Measurements from ENCODE around the gene IQCM.

IQCM gene

DNA sequence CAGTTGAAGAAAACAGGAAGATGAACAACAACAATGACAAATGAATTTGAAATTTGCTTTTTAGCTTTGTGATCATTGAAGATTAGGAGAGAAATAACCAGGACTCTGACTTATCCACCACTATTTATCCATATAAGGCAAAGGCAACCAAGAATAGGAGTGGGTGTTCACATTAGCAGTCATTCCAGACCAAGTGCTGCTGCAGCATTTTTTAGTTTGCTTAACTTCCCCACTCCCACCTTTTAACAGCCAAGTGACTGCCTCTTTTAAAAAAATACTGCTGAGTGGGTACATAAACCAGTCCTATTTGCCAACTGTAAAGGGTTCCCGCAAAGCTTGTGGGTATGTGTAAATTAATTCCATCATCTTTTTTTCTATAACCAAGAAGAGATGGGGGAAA, 230.9 kb downstream of the IQCM start:
- no peaks in the 10 kb centered on the region for H3K4me1 ChIP-seq (ENCODE audit: control insufficient read depth, insufficient read depth, low read length)
- no peaks in the 10 kb centered on the region for H3K9me3 ChIP-seq (ENCODE audit: control insufficient read depth, insufficient read depth, low read depth, low read length)
- POLR2A ChIA-PET: no interaction called here
- no peak overlapping the region for H3K4me3 ChIP-seq (ENCODE audit: low read depth, low read length)
- no peak overlapping the region for H3K27ac ChIP-seq (ENCODE audit: extremely low read depth, low read depth, low read length)
- no peaks in the 10 kb centered on the region for H3K36me3 ChIP-seq (ENCODE audit: control insufficient read depth in 2 of 2, insufficient read depth in 1 of 2, low read length in 2 of 2)
- CTCF ChIA-PET: no interaction called here
- TF ChIP-seq, protein P1, sequence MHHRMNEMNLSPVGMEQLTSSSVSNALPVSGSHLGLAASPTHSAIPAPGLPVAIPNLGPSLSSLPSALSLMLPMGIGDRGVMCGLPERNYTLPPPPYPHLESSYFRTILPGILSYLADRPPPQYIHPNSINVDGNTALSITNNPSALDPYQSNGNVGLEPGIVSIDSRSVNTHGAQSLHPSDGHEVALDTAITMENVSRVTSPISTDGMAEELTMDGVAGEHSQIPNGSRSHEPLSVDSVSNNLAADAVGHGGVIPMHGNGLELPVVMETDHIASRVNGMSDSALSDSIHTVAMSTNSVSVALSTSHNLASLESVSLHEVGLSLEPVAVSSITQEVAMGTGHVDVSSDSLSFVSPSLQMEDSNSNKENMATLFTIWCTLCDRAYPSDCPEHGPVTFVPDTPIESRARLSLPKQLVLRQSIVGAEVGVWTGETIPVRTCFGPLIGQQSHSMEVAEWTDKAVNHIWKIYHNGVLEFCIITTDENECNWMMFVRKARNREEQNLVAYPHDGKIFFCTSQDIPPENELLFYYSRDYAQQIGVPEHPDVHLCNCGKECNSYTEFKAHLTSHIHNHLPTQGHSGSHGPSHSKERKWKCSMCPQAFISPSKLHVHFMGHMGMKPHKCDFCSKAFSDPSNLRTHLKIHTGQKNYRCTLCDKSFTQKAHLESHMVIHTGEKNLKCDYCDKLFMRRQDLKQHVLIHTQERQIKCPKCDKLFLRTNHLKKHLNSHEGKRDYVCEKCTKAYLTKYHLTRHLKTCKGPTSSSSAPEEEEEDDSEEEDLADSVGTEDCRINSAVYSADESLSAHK (tag by site-specific recombination; IDR thresholded peaks at IDR 0.05): no peak
- TF ChIP-seq ZNF211 (tag by site-specific recombination; IDR thresholded peaks at IDR 0.05; ENCODE audit: low read depth): no peak
- TF ChIP-seq ZNF169 (tag by site-specific recombination; IDR thresholded peaks at IDR 0.05): no peak
- TF ChIP-seq WT1 (tag by site-specific recombination; IDR thresholded peaks at IDR 0.05): no peak
- TF ChIP-seq, protein P2, sequence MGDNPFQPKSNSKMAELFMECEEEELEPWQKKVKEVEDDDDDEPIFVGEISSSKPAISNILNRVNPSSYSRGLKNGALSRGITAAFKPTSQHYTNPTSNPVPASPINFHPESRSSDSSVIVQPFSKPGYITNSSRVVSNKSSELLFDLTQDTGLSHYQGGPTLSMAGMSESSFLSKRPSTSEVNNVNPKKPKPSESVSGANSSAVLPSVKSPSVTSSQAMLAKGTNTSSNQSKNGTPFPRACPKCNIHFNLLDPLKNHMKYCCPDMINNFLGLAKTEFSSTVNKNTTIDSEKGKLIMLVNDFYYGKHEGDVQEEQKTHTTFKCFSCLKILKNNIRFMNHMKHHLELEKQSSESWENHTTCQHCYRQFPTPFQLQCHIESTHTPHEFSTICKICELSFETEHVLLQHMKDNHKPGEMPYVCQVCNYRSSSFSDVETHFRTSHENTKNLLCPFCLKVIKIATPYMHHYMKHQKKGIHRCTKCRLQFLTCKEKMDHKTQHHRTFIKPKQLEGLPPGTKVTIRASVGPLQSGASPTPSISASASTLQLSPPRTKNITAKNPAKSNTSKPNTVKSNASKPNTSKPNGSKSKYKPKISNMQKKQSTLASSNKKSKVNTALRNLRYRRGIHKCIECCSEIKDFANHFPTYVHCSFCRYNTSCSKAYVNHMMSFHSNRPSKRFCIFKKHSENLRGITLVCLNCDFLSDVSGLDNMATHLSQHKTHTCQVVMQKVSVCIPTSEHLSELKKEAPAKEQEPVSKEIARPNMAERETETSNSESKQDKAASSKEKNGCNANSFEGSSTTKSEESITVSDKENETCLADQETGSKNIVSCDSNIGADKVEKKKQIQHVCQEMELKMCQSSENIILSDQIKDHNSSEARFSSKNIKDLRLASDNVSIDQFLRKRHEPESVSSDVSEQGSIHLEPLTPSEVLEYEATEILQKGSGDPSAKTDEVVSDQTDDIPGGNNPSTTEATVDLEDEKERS (tag by site-specific recombination; IDR thresholded peaks at IDR 0.05): no peak
- TF ChIP-seq ZNF48 (tag by site-specific recombination; IDR thresholded peaks at IDR 0.05): no peak
- no peak for TF ChIP-seq KLF10 (tag by site-specific recombination; IDR thresholded peaks at IDR 0.05)
- TF ChIP-seq SALL2 (tag by site-specific recombination; IDR thresholded peaks at IDR 0.05; ENCODE audit: borderline replicate concordance): no peak
- TF ChIP-seq ZNF555 (tag by site-specific recombination; conservative IDR thresholded peaks at IDR 0.05): no peak

DNA sequence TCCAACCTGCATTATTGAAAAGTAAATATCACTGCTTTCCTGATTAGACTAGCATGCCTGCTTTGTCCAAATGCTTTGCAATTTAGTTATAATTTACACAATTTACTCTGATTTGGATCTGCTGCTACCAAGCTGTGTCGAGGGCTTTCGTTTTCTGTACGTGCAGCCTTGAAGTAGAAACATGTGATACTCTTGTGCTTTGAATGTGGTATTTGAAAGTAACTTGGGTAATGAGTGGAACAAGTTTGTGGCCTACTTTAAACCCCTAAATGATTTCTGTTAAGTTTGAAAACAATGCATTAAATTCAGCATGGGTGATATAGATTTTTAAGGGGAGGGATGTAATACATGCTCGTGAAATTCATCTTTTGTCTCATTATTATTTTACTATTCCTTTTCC, 240.7 kb downstream of the IQCM start:
- H3K4me1 ChIP-seq (ENCODE audit: control insufficient read depth, insufficient read depth, low read length): no peaks in the 10 kb centered on the region
- ChIA-PET CTCF (no interaction called here), POLR2A (no interaction called here)
- no peaks in the 10 kb centered on the region for H3K9me3 ChIP-seq (ENCODE audit: control insufficient read depth, insufficient read depth, low read depth, low read length)
- no peak overlapping the region for H3K4me3 ChIP-seq (ENCODE audit: low read depth, low read length)
- no peaks in the 10 kb centered on the region for H3K36me3 ChIP-seq (ENCODE audit: control insufficient read depth in 2 of 2, insufficient read depth in 1 of 2, low read length in 2 of 2)
- no peak overlapping the region for H3K27ac ChIP-seq (ENCODE audit: extremely low read depth, low read depth, low read length)
- TF ChIP-seq ZNF23 (tag by site-specific recombination; IDR thresholded peaks at IDR 0.05; ENCODE audit: borderline replicate concordance): no peak
- no peak for TF ChIP-seq ZNF791 (tag by site-specific recombination; IDR thresholded peaks at IDR 0.05)
- TF ChIP-seq ZNF175 (tag by site-specific recombination; IDR thresholded peaks at IDR 0.05): no peak
- no peak for TF ChIP-seq ZNF37A (tag by site-specific recombination; IDR thresholded peaks at IDR 0.05)
- TF ChIP-seq ZNF214 (tag by site-specific recombination; IDR thresholded peaks at IDR 0.05; ENCODE audit: borderline replicate concordance): no peak
- TF ChIP-seq ZNF394 (tag by site-specific recombination; IDR thresholded peaks at IDR 0.05; ENCODE audit: borderline replicate concordance): no peak
- TF ChIP-seq, protein P3, sequence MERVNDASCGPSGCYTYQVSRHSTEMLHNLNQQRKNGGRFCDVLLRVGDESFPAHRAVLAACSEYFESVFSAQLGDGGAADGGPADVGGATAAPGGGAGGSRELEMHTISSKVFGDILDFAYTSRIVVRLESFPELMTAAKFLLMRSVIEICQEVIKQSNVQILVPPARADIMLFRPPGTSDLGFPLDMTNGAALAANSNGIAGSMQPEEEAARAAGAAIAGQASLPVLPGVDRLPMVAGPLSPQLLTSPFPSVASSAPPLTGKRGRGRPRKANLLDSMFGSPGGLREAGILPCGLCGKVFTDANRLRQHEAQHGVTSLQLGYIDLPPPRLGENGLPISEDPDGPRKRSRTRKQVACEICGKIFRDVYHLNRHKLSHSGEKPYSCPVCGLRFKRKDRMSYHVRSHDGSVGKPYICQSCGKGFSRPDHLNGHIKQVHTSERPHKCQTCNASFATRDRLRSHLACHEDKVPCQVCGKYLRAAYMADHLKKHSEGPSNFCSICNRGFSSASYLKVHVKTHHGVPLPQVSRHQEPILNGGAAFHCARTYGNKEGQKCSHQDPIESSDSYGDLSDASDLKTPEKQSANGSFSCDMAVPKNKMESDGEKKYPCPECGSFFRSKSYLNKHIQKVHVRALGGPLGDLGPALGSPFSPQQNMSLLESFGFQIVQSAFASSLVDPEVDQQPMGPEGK (tag by site-specific recombination; IDR thresholded peaks at IDR 0.05): no peak
- TF ChIP-seq, protein P4, sequence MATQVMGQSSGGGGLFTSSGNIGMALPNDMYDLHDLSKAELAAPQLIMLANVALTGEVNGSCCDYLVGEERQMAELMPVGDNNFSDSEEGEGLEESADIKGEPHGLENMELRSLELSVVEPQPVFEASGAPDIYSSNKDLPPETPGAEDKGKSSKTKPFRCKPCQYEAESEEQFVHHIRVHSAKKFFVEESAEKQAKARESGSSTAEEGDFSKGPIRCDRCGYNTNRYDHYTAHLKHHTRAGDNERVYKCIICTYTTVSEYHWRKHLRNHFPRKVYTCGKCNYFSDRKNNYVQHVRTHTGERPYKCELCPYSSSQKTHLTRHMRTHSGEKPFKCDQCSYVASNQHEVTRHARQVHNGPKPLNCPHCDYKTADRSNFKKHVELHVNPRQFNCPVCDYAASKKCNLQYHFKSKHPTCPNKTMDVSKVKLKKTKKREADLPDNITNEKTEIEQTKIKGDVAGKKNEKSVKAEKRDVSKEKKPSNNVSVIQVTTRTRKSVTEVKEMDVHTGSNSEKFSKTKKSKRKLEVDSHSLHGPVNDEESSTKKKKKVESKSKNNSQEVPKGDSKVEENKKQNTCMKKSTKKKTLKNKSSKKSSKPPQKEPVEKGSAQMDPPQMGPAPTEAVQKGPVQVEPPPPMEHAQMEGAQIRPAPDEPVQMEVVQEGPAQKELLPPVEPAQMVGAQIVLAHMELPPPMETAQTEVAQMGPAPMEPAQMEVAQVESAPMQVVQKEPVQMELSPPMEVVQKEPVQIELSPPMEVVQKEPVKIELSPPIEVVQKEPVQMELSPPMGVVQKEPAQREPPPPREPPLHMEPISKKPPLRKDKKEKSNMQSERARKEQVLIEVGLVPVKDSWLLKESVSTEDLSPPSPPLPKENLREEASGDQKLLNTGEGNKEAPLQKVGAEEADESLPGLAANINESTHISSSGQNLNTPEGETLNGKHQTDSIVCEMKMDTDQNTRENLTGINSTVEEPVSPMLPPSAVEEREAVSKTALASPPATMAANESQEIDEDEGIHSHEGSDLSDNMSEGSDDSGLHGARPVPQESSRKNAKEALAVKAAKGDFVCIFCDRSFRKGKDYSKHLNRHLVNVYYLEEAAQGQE (tag by site-specific recombination; IDR thresholded peaks at IDR 0.05): no peak
- no peak for TF ChIP-seq ZNF530 (tag by site-specific recombination; IDR thresholded peaks at IDR 0.05; ENCODE audit: low read depth)
- no peak for TF ChIP-seq ZNF777 (tag by site-specific recombination; IDR thresholded peaks at IDR 0.05; ENCODE audit: borderline replicate concordance)
- no peak for TF ChIP-seq ZNF169 (tag by site-specific recombination; IDR thresholded peaks at IDR 0.05)
- TF ChIP-seq, protein P2 (tag by site-specific recombination; IDR thresholded peaks at IDR 0.05): no peak
- no peak for TF ChIP-seq TRIM28 (IDR thresholded peaks at IDR 0.05; ENCODE audit: borderline replicate concordance, low read length)
- TF ChIP-seq ZNF677 (tag by site-specific recombination; IDR thresholded peaks at IDR 0.05): no peak
- TF ChIP-seq KLF10 (tag by site-specific recombination; IDR thresholded peaks at IDR 0.05): no peak
